Raji (cell line): ENCODE results near the gene AK6.
A peak's percentile ranks its signal among the peaks of the same experiment; 100 is the strongest.

Experiments used
- POLR2A ChIP-seq: IDR thresholded peaks from 2 replicates; pipeline ENCODE4 v1.6.1; 2011; ENCODE audit warnings: low read depth, low read length, control low read depth; ENCODE audit not compliant: insufficient read depth

The AK6 gene

GRCh38 chr5:69369340-69370121, at the start of gene AK6, which contains the start of the genes RAD17 and TAF9:
TSS of gene AK6 (minus strand) at chr5:69369520. CDS start at chr5:69369490, 30 bp downstream.
TSS of gene RAD17 (plus strand) at chr5:69369818. CDS start at chr5:69372209, 2,391 bp downstream.
TSS of gene TAF9 (minus strand) at chr5:69369520. CDS start at chr5:69365737, 3,783 bp downstream.
- TF ChIP-seq POLR2A, result peak; percentile 92

GRCh38 chr5:69418554-69418953, 49.2 kb upstream of the AK6 start:
- no peak for TF ChIP-seq POLR2A

DNA sequence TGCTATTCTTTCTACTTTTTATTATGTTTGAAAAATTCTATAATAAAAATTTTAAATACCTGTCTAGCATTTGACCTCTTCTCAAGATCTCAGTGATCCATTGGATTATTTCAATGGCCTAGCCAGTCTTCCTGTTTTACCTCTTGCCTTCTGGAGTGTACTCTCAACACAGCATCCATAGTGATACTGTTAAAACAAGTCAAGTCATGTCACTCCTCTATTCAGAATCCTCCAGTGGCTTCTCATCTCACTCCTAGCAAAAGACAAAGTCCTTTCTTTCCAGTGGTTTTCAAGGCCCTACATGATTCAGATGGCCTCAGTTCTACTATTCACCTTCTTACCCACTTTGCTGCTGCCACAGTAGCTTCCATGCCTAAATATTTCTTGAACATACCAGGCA, 47.4 kb upstream of the AK6 start:
- TF ChIP-seq POLR2A, result no peak

GRCh38 chr5:69416180-69416579, 46.9 kb upstream of the AK6 start:
- no peak for TF ChIP-seq POLR2A

DNA sequence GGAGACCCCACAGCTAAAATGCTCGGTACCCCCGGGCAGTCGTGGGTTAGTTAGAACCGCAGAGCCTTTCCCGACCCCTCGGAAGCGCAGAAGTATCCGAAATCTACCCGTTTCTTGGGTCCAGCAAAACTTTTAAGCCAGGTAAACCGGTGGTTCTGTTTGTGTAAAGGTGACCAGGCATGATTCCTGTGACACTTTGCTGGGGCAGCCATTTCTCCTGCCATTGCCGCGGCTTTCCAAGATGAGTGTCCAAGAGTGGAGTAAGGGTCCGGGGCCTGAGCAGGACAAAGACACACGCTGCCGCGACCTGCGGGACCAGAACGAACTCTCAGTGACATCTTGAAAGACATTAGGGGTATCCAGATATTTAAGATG, 46.3 kb upstream of the AK6 start:
- no peak for TF ChIP-seq POLR2A

- no peak for TF ChIP-seq POLR2A
Observed at GRCh38 chr5:69414885-69415583, 45.7 kb upstream of the AK6 start, which contains the start of gene MARVELD2. TSS of gene MARVELD2 (plus strand) at chr5:69415116. CDS start at chr5:69419386, 4,270 bp downstream.

DNA sequence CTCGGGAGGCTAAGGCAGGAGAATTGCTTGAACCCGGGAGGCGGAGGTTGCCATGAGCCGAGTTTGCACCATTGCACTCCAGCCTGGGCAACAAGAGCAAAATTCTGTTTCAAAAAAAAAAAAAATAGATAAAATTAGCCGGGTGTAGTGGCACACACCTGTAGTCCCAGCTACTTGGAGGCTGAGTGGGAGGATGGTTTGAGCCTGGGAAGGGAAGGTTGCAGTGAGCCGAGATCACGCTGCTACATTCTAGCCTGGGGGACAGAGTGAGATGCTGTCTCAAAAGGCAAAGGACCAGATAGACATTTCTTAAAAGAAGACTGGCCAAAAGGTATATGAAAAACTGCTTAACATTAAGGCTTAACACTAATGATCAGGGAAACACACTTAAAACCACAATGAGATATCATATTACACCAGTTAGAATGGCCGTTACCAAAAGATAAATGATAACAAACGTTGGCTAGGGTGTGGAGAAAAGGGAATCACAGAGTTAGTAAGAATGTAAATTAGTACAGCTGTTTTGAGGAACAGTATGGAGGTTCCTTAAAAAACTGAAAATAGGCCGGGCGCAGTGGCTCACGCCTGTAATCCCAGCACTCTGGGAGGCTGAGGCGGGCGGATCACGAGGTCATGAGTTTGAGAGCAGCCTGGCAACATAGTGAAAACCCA, 35.5 kb upstream of the AK6 start:
- no peak for TF ChIP-seq POLR2A

GRCh38 chr5:69378376-69378775, 9.1 kb upstream of the AK6 start:
- TF ChIP-seq POLR2A, result no peak

- peak; percentile 53 for TF ChIP-seq POLR2A
Observed at GRCh38 chr5:69374911-69375446, 5.7 kb upstream of the AK6 start.

GRCh38 chr5:69372394-69372793, 3.1 kb upstream of the AK6 start:
- TF ChIP-seq POLR2A, result no peak

DNA sequence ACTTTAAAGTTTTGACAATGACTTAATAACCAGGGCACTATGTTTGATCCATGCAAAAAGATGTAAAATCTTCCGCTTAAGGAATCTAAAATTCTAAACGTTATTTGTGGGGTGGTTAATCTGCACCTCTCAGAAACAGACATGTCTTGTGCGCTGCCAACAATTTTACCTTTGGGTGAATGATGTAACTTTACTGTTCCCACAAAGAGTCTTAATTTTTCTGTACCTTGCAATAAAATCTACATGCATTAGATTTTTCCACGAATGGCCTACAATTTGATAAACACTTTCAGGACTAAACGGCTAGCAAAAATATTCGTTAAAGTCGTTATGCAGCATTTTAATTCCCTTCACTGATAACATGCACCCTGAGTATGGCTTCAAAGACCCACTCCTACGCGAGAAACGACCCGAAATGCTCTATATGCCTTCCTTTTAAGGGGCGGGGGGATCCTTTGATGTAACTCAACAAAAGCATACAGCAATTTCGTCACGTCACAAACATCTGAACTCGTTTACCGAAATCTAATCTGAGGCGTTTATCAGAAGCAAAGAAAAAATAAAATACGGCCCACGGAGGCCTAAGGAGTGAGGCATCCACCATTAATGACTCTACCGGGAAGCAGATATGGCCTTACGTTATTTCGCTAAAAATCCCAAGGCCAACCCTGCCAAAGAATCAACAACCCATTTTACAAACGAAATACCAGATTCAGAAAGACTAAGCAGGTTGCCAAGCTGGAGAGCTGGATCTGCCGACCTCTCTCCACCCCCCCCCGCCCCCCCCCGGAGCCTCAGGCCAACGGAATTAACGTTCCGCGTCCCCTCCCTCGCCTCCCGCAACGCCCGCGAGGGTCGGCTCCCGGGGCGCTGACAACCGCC, 621 bp downstream of the AK6 start:
- TF ChIP-seq POLR2A, result no peak

DNA sequence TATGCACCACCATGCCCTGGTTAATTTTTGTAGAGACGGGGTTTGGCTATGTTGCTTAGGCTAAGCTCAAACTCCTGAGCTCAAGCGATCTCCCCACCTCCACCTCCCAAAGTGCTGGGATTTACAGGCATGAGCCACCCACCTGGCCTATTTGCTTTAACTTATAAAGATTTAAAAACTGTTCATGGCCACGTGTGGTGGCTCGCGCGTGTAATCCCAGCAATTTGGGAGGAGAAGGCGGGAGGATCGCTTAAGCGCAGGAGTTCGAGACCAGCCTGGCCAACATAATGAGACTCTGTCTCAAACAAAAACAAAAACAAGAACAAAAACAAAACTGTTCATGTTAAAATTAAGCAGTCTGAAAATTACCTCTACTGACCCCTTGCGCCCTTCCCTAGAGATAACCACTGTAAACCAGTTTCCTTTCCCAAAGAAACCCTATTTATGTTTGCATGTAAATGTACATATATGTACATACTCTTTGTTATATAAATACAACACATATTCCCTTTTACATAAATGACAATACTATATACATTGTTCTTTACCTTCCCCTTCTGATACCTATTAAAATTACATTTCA, 1.5 kb downstream of the AK6 start:
- TF ChIP-seq POLR2A, result no peak

DNA sequence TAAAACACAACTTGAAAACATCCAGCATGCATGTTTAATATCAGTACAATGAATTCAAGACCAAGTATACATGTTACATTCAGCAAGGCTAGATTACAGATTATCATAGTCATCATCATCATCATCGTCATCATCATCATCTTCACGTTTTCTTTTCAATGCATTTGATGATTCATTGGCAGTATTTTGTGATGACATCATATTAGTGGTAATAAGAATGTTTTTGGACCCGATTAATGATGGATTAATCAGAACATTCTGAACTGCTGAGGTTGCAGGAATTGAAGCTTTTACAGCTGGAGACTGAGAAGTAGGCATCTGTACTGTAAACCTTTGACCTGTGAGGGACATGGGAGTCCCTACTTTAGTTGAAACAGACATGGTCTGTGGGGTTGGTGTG, 4.5 kb downstream of the AK6 start:
- no peak for TF ChIP-seq POLR2A

DNA sequence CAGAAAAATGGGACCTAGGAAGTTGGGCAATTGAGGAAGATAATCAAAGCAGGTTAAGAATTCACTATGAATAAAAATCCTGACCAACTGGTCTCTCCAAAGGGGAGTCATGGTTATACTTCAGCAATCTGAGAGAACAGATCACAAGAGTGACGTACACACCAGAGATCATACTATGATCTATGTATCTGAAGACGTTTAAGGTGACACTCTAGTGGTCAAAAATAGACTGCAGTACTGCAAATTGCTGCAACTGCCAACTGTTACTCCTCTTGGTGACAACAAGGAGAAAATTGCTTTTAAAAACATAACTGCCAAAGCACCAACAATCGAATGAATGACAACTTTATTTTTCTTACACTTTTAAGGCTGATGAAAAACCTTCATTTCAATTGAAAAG, 4.9 kb downstream of the AK6 start:
- no peak for TF ChIP-seq POLR2A
